HepG2 (cell line): ENCODE data around the gene MAP4K3. TPM values are rescaled to one million over a fixed set of nuclear protein-coding genes. Genes with fewer than 3 reads are reported as not detected.

ENCODE experiments used
- AHR ChIP-seq: IDR thresholded peaks from 2 replicates; pipeline ENCODE4 v1.6.1; 2018; ENCODE audit warnings: missing genetic modification reagents, missing compliant biosample characterization
- ASH2L ChIP-seq: fragments of 300-600, 200-600 bp; sonication (generic); IDR thresholded peaks from 2 replicates; pipeline ENCODE4 v1.7.0; 2017; ENCODE audit warnings: low read depth, mild to moderate bottlenecking, moderate library complexity, mixed read lengths, low read length; ENCODE audit not compliant: insufficient read length
- BATF2 ChIP-seq: sonication (generic); formaldehyde crosslinking; IDR thresholded peaks from 2 replicates; pipeline ENCODE4 v1.8.0; 2022; ENCODE audit warnings: mild to moderate bottlenecking, missing genetic modification reagents, moderate library complexity
- BRD4 ChIP-seq: sonication (generic); formaldehyde crosslinking; IDR thresholded peaks from 2 replicates; pipeline ENCODE4 v1.4.0; 2020; ENCODE audit warnings: missing genetic modification reagents
- CHD2 ChIP-seq: IDR thresholded peaks from 2 replicates; pipeline ENCODE4 v1.6.1; 2011; ENCODE audit warnings: low read depth, low read length, improper control_type of control experiment
- DMAP1 ChIP-seq: IDR thresholded peaks from 2 replicates; pipeline ENCODE4 v1.6.1; 2016
- FOXA3 ChIP-seq: IDR thresholded peaks from 2 replicates; pipeline ENCODE4 v1.6.1; 2016; ENCODE audit warnings: missing genetic modification reagents, missing compliant biosample characterization
- GMEB1 ChIP-seq: sonication (generic); formaldehyde crosslinking; IDR thresholded peaks from 2 replicates; pipeline ENCODE4 v1.5.1; 2020; ENCODE audit warnings: missing genetic modification reagents, mild to moderate bottlenecking, borderline replicate concordance
- HIVEP1 ChIP-seq: sonication (generic); formaldehyde crosslinking; IDR thresholded peaks from 2 replicates; pipeline ENCODE4 v1.4.0; 2020; ENCODE audit warnings: mild to moderate bottlenecking, missing genetic modification reagents
- HNF4A ChIP-seq: sonication (generic); formaldehyde crosslinking; IDR thresholded peaks from 2 replicates; pipeline ENCODE4 v1.4.0; 2020; ENCODE audit warnings: missing genetic modification reagents
- MBD4 ChIP-seq: IDR thresholded peaks from 2 replicates; pipeline ENCODE4 v1.6.1; 2012; ENCODE audit warnings: low read length, inconsistent platforms, borderline replicate concordance
- PREB ChIP-seq: sonication (generic); formaldehyde crosslinking; IDR thresholded peaks from 2 replicates; pipeline ENCODE4 v1.4.0; 2020; ENCODE audit warnings: missing genetic modification reagents
- ZBTB10 ChIP-seq: sonication (generic); formaldehyde crosslinking; IDR thresholded peaks from 2 replicates; pipeline ENCODE4 v1.4.0; 2020; ENCODE audit warnings: missing genetic modification reagents, borderline replicate concordance
- ZBTB7B ChIP-seq: sonication (generic); formaldehyde crosslinking; IDR thresholded peaks from 2 replicates; pipeline ENCODE4 v1.4.0; 2020; ENCODE audit warnings: missing genetic modification reagents
- ZGPAT ChIP-seq: IDR thresholded peaks from 2 replicates; pipeline ENCODE4 v1.6.1; 2016; ENCODE audit warnings: mild to moderate bottlenecking
- ZMYM4 ChIP-seq: sonication (generic); formaldehyde crosslinking; IDR thresholded peaks from 2 replicates; pipeline ENCODE4 v1.8.1; 2023; ENCODE audit warnings: mild to moderate bottlenecking, missing genetic modification reagents
- ZNF10 ChIP-seq: sonication (generic); formaldehyde crosslinking; IDR thresholded peaks from 2 replicates; pipeline ENCODE4 v1.4.0; 2020; ENCODE audit warnings: mild to moderate bottlenecking, low read depth, missing genetic modification reagents, borderline replicate concordance
- ZNF354B ChIP-seq: sonication (generic); formaldehyde crosslinking; IDR thresholded peaks from 2 replicates; pipeline ENCODE4 v1.8.0; 2022; ENCODE audit warnings: mild to moderate bottlenecking, missing genetic modification reagents
- ZNF563 ChIP-seq: sonication (generic); formaldehyde crosslinking; IDR thresholded peaks from 2 replicates; pipeline ENCODE4 v1.8.0; 2022; ENCODE audit warnings: mild to moderate bottlenecking, moderate library complexity, missing genetic modification reagents
- ZNF569 ChIP-seq: sonication (generic); formaldehyde crosslinking; IDR thresholded peaks from 2 replicates; pipeline ENCODE4 v1.5.0; 2020; ENCODE audit warnings: mild to moderate bottlenecking, missing genetic modification reagents, moderate library complexity, borderline replicate concordance
- ZNF709 ChIP-seq: sonication (generic); formaldehyde crosslinking; IDR thresholded peaks from 2 replicates; pipeline ENCODE4 v1.5.0; 2020; ENCODE audit warnings: mild to moderate bottlenecking, missing genetic modification reagents
- ZNF713 ChIP-seq: sonication (generic); formaldehyde crosslinking; IDR thresholded peaks from 2 replicates; pipeline ENCODE4 v1.4.0; 2020; ENCODE audit warnings: mild to moderate bottlenecking, missing genetic modification reagents
- polyA plus RNA-seq, 8 experiments: library from polyadenylated mRNA; depleted of rRNA in 3 of 8; stranded (reverse) in 7 of 8; unstranded in 1 of 8; fragments of >200 nt; fragmentation: Illumina TruSeq in 4 of 8; extraction: Trizol in 4 of 8; gene quantifications; 2 replicates each; pipeline versions ENCODE4 v1.2.1 to v1.2.3, GENCODE V29; 2011 to 2016; ENCODE audit warnings: low read depth in 4 of 8, missing spikeins in 1 of 8, mixed read lengths in 1 of 8; ENCODE audit not compliant: insufficient read depth in 1 of 8
- total RNA-seq, 5 experiments: library from RNA; depleted of rRNA; stranded (reverse); fragments of >200 nt; fragmentation: Illumina TruSeq; extraction: Trizol; gene quantifications; 2 replicates each; pipeline ENCODE4 v1.2.3, GENCODE V29; 2016; ENCODE audit warnings: low read depth in 1 of 5

The MAP4K3 gene
- total and polyA plus RNA-seq, 2 of the 13 experiments (the other 11 are each of a cell fraction or from before 2014, with no cell fraction given): 45.9 to 53.2 TPM

GRCh38 chr2:39228413-39229209 is 208.5 kb downstream of the MAP4K3 start (continued):
- TF ChIP-seq HIVEP1 (CRISPR knock-in tag): 0 out of 2 replicates have a peak, but pooled peaks have one; percentile 40
- TF ChIP-seq MBD4: no peak; the same call in 1 of the 2 replicates
- 0 out of 2 replicates have a peak, but pooled peaks have one; percentile 4 for TF ChIP-seq ZMYM4 (CRISPR knock-in tag)
- no peak for TF ChIP-seq FOXA3 (CRISPR knock-in tag)
- no peak for TF ChIP-seq ZNF713 (CRISPR knock-in tag)
- TF ChIP-seq ZBTB10 (CRISPR knock-in tag): no peak
- TF ChIP-seq HNF4A: no peak
- TF ChIP-seq ZBTB7B (CRISPR knock-in tag): peak; percentile 24; the same call in 1 of the 2 replicates
- TF ChIP-seq ZNF569: no peak
- TF ChIP-seq ASH2L: peak; percentile 38
- no peak for TF ChIP-seq ZNF354B
- TF ChIP-seq AHR (CRISPR knock-in tag): no peak
- 0 out of 2 replicates have a peak, but pooled peaks have one; percentile 28 for TF ChIP-seq ZNF563 (CRISPR knock-in tag)
- TF ChIP-seq BATF2: no peak
- TF ChIP-seq DMAP1 (CRISPR knock-in tag): peak; percentile 7; the same call in 1 of the 2 replicates
- TF ChIP-seq BRD4 (CRISPR knock-in tag): no peak
- TF ChIP-seq CHD2: no peak
- no peak for TF ChIP-seq ZNF10
- 0 out of 2 replicates have a peak, but pooled peaks have one; percentile 45 for TF ChIP-seq ZGPAT (CRISPR knock-in tag)
- 0 out of 2 replicates have a peak, but pooled peaks have one; percentile 5 for TF ChIP-seq GMEB1 (CRISPR knock-in tag)
- no peak for TF ChIP-seq PREB (CRISPR knock-in tag)
- no peak for TF ChIP-seq ZNF709 (CRISPR knock-in tag)
